Measurements from ENCODE around the gene CFAP221.

The CFAP221 gene

DNA sequence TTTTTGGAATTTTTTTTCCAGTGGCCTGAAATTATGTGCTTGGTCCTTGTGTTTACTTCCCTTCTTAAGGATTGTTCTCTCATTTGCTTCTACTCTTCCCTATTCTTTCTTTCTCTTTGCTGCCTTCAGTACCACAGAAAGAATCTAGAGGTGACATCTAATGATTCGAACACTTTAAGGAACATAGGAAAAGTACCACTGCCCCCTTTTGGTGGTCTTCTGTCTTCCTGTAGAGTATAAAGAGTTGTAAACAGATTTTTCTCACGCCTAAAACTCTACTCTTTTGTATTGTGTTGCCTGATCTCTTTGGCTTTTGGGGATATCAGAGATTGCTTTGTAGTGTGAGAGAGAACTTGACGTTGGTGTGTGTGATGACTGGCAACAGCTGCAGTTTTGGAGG lies 13.0 kb upstream of the CFAP221 start:
- DNase-seq: no peak
- intact Hi-C loops (cut with DNase I): no loop called here

- intact Hi-C loops (cut with DNase I): no loop called here
- no peak for DNase-seq
Measured at GRCh38 chr2:119533560-119533959, 10.7 kb upstream of the CFAP221 start.

DNA sequence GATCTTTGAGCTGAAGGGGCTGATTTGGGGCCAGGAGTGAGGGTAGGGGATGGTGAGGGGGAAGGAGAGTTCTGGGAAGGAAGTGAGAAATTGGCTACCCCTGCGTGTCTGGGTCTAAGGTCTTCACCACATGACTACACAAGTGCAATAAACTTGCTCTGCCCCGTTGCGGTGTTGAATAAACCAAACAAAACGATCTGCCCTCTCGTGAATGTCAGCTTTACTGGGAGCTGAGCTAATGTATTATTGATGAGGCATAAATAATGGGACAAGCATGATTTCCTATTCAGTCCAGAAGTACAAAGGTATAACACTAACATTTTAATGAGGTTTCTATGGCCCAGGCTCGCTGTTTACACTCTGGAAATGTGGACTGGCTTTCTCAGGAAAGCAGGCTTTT lies 8.0 kb upstream of the CFAP221 start:
- no peak for DNase-seq
- intact Hi-C loops (cut with DNase I): no loop called here

GRCh38 chr2:119536707-119537106 lies 7.5 kb upstream of the CFAP221 start:
- DNase-seq: no peak
- intact Hi-C loops (cut with DNase I): no loop called here

DNA sequence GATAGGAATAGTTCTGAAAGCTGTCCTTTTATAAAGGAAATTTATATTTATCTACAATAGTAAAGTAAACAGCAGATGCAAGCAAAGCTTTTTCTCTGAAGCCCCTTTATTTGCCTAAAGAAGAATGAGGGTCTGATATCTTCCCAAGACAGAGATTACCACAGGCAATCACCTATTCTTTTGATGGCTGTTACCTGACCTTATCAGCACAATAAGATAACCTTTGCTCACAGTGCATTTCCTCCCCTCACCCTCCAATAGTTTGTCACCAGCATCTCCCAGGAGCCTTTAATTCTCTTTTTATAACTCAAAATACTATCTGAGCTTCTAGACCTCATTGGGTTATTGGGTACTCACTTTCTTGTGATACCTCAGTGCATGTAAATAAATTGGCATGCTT lies 6.5 kb upstream of the CFAP221 start:
- no peak for DNase-seq
- intact Hi-C loops (cut with DNase I): no loop called here

DNA sequence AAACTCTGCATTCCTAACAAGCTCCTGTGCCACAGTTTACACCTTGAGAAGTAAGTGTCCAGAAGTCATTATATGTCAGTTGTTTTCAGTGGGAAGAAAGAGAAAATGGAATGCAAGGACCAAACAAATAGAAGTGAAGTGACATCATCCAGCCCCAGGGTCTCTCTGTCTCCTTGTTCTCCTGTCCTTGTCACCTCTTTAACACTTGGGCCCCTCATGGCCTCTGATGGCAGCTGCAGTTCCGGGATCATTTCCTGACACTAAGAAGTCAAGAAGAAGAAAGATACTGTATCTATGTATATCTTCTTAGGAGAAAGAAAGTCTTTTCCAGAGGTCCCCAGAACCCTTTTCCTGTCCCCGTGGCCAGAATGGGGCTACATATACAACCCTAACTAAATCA lies 2.8 kb upstream of the CFAP221 start:
- intact Hi-C loops (cut with DNase I): no loop called here

DNA sequence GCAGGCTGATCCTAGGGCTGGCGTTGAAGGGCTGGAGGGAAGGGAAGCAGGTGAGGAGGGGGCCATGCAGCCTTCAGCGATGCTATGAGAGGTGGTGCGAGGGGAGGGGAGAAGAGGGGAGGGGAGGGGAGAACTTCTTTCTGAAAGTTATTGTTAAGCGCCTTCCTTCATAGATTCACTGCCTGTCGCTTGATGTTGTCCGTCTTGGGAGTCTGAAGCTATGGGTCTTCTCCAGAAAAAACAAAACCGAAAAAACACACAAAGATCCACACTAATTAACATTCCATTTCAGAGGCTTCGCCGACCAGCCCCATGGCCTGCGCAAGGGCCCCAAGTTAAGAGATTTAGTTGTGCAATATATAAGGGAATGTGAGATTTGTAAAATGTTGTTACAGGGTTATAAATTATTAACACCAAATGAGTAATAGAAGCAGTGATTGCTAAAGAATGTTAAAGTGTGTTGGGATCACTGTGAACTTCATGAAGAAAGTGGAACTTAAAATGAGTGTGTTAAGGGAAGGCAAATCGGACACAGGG lies 758 bp downstream of the CFAP221 start:
- intact Hi-C loops (cut with DNase I): no loop called here
- no peak for DNase-seq

More for the DNA sequence above, 2.8 kb upstream of the CFAP221 start:
- DNase-seq: no peak

- no peak for DNase-seq
- intact Hi-C loops (cut with DNase I): no loop called here
Measured at GRCh38 chr2:119545754-119546446, 1.7 kb downstream of the CFAP221 start.

DNA sequence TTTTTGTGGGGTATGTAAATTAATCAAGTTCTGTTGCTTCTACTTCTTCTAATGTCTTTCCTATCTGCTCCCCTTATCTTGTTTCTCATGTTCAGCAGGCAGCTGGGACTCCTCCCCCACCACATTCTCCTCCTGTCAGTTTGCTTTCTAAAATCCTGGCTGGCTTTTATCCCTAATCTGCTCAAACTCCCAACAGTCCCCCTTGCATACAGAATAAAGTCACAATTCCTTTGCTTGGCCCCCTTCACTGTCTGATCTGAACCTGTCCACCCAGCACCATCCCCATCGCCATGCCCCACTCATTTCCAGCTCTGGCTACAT lies 2.2 kb downstream of the CFAP221 start:
- intact Hi-C loops (cut with DNase I): no loop called here
- no peak for DNase-seq

GRCh38 chr2:119548516-119549120 lies 4.4 kb downstream of the CFAP221 start:
- intact Hi-C loops (cut with DNase I): no loop called here
- DNase-seq: no peak

DNA sequence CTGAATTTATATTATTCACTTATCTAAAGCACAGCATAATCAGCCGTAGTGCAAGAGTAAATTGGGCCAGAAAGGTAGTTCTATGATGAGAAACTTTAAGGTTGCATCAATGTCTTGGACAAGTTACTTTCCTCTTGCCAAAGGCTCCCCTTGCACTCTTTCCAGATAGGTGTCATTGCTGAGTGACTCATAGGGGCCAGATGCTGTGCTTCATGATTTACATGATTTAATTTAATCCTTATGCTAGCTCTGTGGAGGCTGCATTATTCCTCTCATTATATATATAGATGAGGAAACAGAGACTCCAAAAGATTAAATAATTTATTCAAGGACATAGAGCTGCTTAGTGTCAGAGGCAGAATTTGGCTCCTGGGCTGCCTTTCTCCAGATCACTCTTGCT lies 5.0 kb downstream of the CFAP221 start:
- DNase-seq: no peak
- intact Hi-C loops (cut with DNase I): no loop called here

DNA sequence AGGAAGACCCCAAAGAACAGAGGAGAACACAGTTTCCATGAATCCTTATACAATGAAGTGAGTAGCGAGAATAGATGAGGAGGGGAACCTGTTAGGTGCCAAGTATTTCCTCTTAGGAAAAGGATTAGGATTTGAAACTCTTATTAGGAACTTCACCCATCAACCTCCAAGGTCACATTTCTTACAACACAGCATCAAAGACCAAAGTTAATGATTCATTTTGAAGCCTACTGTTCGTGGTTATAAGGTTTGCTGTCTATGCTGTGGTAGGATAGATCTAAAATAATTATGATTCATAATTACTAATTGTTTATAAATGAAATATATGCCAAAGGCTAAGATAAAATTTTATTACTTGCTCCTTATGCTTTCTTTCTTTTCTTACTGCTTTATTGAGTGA lies 6.1 kb downstream of the CFAP221 start:
- DNase-seq: no peak
- intact Hi-C loops (cut with DNase I): no loop called here

DNA sequence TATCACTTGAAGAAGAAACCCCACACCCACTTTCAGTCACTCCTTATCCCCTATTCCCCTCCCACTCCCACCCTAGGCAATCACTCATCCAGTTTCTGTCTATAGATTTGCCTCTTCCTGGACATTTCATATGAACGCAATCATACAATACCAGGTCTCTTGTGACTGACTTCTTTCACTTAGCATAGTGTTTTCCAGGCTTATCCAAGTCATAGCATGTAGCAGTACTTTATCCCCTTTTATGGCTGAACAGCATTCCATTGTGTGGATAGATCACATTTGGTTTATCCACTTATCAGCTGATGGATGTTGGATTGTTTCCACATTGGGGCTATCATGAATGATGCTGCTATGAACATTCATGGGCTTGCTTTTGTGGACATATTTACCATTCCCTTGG lies 6.6 kb downstream of the CFAP221 start:
- intact Hi-C loops (cut with DNase I): no loop called here
- no peak for DNase-seq

- no peak for DNase-seq
- intact Hi-C loops (cut with DNase I): no loop called here
Measured at GRCh38 chr2:119552902-119553301, 8.7 kb downstream of the CFAP221 start.

GRCh38 chr2:119553687-119554344 lies 9.6 kb downstream of the CFAP221 start:
- DNase-seq: no peak
- intact Hi-C loops (cut with DNase I): no loop called here

DNA sequence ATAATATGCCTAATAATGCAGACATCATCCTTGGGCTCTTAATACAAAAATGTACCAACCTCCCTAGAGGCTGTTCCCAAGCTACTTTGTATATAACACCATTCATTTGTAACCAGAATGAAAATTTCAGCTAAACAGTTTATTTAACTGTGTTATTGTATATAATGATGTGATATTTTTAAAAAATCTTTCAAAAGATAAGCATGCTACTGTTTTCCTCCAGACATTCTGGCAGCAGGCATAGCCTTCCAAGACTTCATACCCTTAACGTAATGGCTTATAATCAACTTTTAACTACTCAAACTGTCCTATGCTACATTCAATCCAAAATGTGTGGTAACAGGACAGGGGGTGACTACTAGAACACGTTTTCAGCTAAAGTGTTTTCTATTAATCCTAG lies 21.2 kb downstream of the CFAP221 start:
- DNase-seq: no peak
- intact Hi-C loops (cut with DNase I): no loop called here

DNA sequence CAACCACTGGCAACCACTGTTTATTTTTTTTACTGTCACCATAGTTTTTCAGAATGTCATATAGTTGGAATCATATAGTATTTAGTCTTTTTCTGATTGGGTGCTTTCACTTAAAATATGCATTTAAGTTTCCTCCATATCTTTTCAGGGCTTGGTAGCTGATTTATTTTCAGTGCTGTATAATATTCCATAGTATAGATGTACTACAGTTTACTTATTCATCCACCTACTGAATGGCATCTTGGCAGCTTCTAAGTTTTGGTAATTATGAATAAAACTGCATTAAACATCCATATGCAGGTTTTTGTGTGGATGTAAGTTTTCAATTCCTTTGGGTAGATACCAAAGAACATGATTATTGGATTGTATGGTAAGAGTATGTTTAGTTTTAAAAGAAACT lies 23.0 kb downstream of the CFAP221 start:
- intact Hi-C loops (cut with DNase I): no loop called here
- no peak for DNase-seq

DNA sequence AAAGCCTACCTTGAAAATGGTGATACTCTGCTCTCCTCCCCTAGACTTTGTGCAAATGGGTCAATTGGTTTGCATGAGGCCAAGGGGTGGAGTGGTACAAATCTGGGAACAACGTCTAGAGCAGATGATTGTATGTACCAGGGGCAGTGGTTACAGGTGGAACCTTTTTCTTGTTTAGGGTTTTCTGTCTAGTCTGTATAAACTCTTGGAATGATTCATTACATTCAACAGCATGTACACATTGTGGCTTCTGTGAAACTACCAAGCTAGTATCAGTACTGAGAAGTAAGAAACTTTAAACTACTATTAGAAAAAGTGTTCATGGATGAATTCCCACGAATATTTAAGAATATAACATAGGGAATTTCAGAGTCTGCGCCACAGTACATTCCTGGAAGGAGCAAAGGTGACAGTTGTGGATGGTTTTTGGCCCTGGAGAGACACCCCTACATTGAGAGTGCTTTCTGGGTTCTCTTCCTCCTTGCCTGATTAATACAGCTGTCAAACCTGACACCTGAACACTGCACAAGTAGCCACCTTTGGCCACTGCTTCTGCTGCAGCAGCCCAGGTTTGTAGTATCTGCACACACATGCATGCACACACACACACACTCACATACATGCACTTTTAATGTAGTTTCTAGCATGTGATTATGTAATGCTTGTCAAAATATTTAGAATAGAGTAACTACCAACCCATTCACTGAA lies 30.0 kb downstream of the CFAP221 start:
- intact Hi-C loops (cut with DNase I): no loop called here
- no peak for DNase-seq

DNA sequence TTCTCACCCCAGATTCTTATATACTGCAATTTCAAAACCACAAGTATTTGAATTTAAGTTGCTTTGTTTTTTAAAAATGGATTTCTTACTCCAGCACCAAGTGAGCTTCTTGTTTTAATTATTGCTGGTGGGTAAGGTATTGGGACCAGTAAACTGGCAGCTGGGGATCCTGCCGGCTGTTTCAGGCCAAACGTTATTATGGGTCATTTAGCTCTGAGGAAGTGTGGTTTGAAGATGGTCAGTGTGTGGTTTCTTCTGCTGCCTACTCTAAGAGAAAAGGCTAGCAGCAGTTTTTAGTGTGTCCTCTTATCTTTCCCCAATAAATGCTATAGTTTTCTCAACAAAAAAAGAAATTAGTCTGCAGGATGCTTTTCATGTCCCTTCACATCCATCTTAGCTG lies 30.6 kb downstream of the CFAP221 start:
- DNase-seq: no peak
- intact Hi-C loops (cut with DNase I): no loop called here

DNA sequence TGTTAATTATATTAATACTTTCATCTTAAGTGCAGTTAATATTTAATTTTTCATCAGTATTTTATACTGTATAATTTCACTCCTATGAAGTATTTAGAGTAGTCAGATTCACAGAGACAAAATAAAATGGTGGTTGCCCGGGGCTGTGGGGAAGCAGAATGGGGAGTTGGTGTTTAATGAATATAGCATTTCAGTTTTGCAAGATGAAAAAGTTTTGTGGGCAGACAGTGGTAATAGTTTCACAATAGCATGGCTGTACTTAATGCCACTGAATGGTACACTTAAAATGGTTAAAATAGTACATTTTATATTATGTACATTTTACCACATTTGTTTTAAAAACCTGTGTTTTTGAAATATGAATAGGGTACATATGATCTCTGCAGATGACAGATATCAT lies 31.2 kb downstream of the CFAP221 start:
- DNase-seq: no peak
- intact Hi-C loops (cut with DNase I): no loop called here

All from head of caudate nucleus (tissue), 42 donors.